HG03066 (cell line): ENCODE data around the gene C2CD3.
"Not testable (repeated sequence)": the region's sequence is repeated elsewhere in the genome, so short reads cannot be mapped to it uniquely, and the experiment has no call there.

Experiments used
- ATAC-seq: cut with Tn5 transposase; IDR thresholded peaks from one replicate; pipeline ENCODE4 v1.9.1; 2021; ENCODE audit warnings: low read depth; ENCODE audit not compliant: unreplicated experiment

The C2CD3 gene

GRCh38 chr11:74123008-74123448 is 47.8 kb downstream of the C2CD3 start:
- ATAC-seq = no peak

DNA sequence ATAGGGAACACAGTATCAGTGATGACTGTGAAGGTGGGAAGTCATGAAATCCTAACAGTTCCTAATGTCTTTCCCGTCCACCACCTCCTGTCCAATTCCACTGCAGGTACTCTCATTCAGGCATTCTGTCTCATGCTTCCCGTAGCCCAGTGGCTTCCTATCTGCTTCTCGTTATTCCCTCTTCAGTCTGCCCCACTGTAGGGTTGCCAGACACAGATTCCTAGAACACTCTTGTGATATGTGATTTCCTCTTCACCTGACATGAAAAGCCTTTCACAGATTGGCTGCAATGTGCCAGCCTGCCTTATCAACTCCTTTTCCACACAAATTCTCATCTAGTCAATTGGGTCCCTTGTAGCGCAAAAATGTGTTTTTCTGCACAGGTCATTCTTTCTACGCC is 49.0 kb downstream of the C2CD3 start:
- ATAC-seq = no peak

GRCh38 chr11:74120260-74121035 is 50.4 kb downstream of the C2CD3 start:
- ATAC-seq = not testable (repeated sequence)

DNA sequence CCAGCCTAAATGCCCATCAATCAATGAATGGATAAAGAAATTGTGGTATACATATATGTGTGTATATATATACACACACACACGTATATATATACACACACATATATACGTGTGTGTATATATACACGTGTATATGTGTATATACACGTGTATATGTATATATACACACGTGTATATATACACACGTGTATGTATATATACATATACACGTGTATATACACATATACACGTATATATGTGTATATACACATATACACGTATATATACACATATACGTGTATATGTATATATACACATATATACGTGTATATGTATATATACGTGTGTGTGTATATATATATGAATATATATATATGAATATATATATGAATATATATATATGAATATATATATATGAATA is 54.1 kb downstream of the C2CD3 start:
- ATAC-seq = no peak

GRCh38 chr11:74112877-74113276 is 57.9 kb downstream of the C2CD3 start:
- ATAC-seq = no peak

- no peak for ATAC-seq
Observed at GRCh38 chr11:74106124-74106523, 64.7 kb downstream of the C2CD3 start.

DNA sequence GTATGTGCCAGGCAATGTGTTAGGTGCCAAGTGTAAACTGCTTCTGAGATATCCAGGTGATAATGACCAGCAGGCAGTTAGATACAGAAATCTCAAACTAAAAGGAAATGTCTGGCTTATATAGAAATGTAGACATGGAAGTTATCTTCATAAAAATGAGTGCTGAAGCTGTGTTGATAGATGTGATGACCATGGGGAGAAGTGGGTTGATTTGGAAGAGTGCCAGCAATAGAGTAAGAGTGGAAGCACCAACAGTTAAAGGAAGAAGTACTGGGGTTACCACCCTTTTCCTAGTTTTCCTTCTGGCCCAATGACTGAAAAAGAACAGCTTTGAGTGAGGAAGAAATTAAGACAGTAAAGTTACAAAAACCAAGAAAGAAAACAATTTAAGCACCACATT is 68.5 kb downstream of the C2CD3 start:
- ATAC-seq = no peak

DNA sequence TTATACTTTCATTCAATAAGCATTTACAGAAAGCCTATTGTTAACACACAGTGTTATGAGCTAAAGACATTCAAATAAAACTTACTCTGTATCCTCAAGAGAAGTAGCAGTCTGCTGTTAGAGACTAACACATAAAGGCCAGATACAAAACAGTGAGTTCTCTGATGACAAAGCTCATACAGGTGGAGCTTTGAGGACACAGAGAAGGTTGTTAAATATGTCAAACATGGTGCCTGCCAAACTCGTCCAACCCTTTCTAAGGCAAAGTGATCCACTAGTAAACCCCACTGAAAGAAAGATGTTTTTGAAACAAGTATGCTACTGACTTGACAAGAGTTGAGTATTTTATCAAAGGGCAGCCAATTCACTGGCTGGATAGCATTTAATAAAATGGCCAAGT is 70.1 kb downstream of the C2CD3 start:
- no peak for ATAC-seq

DNA sequence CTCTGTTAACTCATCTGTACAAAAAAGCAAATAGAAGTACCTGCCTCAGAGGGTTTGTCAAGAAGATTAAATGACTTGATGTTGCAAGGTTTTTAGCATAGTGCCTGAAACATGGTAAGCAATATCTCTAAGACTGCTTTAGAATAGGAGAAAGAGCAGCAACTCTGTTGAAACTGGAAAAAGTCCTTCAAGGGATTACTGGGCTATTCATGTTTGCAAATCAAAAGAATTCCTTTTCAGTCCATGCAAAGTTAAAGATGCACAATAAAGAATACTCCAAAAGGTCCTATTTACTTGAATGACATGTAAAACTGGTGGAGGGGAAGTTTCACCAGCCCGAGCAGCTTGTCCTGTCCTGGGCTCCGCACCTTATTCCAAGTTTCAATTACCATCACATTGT is 70.6 kb downstream of the C2CD3 start:
- ATAC-seq = no peak

- no peak for ATAC-seq
Observed at GRCh38 chr11:74097686-74098237, 73.0 kb downstream of the C2CD3 start.

- no peak for ATAC-seq
Observed at GRCh38 chr11:74094393-74094792, 76.4 kb downstream of the C2CD3 start.

- ATAC-seq = no peak
Observed at GRCh38 chr11:74092425-74092824, 78.4 kb downstream of the C2CD3 start.

DNA sequence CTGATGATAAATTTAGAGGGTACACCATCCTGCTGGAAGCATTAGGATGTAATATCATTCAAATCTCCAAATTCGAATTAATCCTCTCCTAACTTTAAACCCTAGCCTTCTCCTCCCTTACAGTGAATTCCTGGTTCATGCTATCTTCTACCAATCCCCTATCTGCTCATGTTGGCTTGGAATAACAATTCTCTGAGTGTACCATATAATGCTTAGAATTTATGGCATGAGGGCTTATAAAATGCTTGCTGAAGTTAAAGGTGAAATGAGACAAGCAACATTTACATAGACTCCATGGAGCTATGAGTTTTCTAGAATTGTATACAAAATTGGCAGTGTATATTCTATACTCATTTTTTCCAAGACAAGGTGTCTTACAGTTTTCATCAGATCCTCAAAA is 79.3 kb downstream of the C2CD3 start:
- ATAC-seq = no peak

GRCh38 chr11:74090701-74091100 is 80.1 kb downstream of the C2CD3 start:
- no peak for ATAC-seq

GRCh38 chr11:74086242-74086884 is 84.4 kb downstream of the C2CD3 start:
- no peak for ATAC-seq

GRCh38 chr11:74085542-74085892 is 85.3 kb downstream of the C2CD3 start:
- ATAC-seq = no peak

DNA sequence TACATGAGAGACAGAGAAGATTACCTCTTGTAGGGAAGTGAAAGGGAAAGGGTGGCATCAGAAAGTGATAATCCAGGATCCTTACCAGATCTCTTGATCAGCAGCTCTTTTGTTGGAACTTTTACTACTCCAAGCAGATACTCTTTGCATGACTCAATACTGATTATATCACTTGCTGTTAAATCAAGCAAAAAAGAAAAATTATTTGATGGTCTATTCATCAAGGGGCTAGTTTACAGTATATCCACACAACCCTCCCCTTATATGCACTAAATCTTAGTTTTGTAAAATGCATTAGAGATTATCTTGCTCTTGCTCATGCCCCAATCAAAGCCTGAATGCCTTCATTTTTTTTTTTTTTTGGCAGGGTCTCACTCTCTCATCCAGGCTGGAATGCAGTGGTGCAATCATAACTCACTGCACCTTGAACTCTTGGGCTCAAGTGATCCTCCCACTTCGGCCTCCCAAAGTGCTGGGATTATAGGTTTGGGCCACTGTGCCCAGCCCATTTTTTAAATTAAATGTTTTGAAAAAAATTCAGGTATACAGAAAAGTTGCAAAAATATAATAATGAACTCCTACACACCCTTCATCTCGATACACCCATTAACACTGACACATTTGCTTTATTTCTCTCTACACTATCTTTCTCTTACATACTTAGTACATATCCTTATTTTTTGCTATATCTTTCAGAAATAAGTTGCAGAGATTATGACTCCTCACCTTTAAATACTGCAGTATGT is 85.8 kb downstream of the C2CD3 start:
- ATAC-seq = no peak

GRCh38 chr11:74083927-74084326 is 86.9 kb downstream of the C2CD3 start:
- ATAC-seq = not testable (repeated sequence)

DNA sequence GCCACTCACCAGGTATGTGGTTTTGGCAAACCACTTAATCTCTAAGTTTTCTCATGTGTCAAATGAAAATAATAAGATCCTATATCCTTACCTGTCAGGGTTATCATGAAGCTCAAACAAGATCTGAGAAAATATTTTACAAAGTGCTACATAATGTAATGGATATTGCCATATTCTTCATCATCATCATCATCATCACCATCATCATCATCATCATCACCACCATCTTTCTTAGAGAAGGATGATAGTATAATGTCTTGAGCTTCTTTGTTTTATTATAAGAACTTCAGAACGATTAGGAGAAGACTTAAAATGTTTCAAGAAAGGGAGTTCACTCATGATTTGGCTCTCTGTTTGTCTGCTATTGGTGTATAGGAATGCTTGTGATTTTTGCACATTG is 89.4 kb downstream of the C2CD3 start:
- no peak for ATAC-seq

DNA sequence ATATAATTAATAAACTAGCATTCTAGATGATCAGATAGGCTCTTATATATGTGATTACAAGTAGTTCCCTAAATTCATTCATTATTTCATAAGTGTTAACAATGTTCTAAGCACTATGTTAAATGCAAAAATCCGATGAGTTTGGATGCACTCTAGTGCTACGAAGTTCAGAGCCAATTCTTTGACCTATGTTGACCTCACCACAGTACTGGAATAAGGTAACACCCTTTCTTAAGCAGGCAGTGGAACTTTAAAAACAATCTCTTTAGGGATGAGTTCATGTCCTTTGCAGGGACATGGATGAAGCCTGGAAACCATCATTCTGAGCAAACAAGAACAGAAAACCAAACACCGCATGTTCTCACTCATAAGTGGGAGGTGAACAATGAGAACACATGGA is 93.6 kb downstream of the C2CD3 start:
- ATAC-seq = no peak

DNA sequence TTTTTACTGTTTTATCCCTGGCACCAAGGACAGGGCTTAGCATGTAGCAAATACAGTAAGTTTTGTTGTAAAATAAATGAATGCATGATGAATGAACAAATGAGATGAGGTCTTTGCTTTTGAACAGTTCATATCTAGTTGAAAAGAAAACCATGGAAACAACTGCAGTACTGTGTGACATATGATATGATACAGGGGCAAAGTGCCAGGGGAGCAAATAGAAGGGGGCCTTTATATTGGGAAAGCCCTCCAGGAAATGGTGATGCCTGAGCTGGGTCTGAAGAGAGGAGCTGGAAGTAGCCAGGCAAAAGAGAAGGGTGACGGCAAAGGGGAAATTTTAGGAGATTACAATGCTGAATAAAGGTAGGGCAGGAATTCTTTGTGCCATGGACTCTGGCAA is 98.1 kb downstream of the C2CD3 start:
- ATAC-seq = no peak
